B cell (primary cell): ENCODE data around the gene MRNIP. TPM values are rescaled to one million over a fixed set of nuclear protein-coding genes. Genes with fewer than 3 reads are reported as not detected.

Experiments
- ATAC-seq: fragments of 200-7000 bp; cut with Tn5 transposase; one replicate; pipeline ENCODE4 v1.10.0; 2021; ENCODE audit warnings: low read depth, mild to moderate bottlenecking, moderate number of reproducible peaks, moderate library complexity
- CTCF ChIA-PET: fragments of 350-600 bp; sonication (Branson Sonifier 250); formaldehyde crosslinking; loops from one replicate; lab custom pipeline; 2021; ENCODE audit warnings: antibody characterized with exemption, inconsistent platforms; lab: Charles Lee
- POLR2A ChIA-PET: fragments of 350-600 bp; sonication (Branson Sonifier 250); formaldehyde crosslinking; loops from one replicate; lab custom pipeline; 2021; ENCODE audit warnings: antibody characterized with exemption; lab: Charles Lee
- DNase-seq: peaks from one replicate; pipeline ENCODE4 v3.0.0; 2013
- H2AFZ ChIP-seq: 2 replicates; pipeline ENCODE4 v1.6.1; 2012; ENCODE audit warnings: mild to moderate bottlenecking, low read depth, low read length; ENCODE audit not compliant: insufficient read depth, poor library complexity, severe bottlenecking
- H3K27ac ChIP-seq, 2 donors: 1 replicate in 1 of 2; 2 replicates in 1 of 2; pipeline ENCODE4 v1.5.1; 2012 to 2013; ENCODE audit warnings: low read length in 2 of 2, mild to moderate bottlenecking in 2 of 2, moderate library complexity in 1 of 2
- H3K27me3 ChIP-seq, 4 experiments: fragments of 200-600 bp in 1 of 4; sonication (generic) in 1 of 4; replicated peaks in 1 of 4; 1 replicate in 2 of 4; 2 replicates in 2 of 4; pipeline versions ENCODE4 v1.6.1 to v1.7.0; 2013 to 2016; ENCODE audit warnings: low read length in 3 of 4, mild to moderate bottlenecking in 2 of 4, mixed read lengths in 1 of 4, moderate library complexity in 1 of 4; ENCODE audit not compliant: insufficient read depth in 4 of 4, control insufficient read depth in 3 of 4; ENCODE audit errors: control extremely low read depth in 1 of 4
- H3K36me3 ChIP-seq, 2 experiments: replicated peaks in 1 of 2; 1 replicate in 1 of 2; 2 replicates in 1 of 2; pipeline versions ENCODE4 v1.6.1 to v1.7.1; 2013; ENCODE audit warnings: low read length in 1 of 2; ENCODE audit not compliant: insufficient read depth in 2 of 2, control insufficient read depth in 1 of 2; ENCODE audit errors: control extremely low read depth in 1 of 2, extremely low read depth in 1 of 2
- H3K4me1 ChIP-seq, 2 donors: fragments of 200-600 bp in 1 of 2; sonication (generic) in 1 of 2; 1 replicate in 1 of 2; 2 replicates in 1 of 2; pipeline versions ENCODE4 v1.5.1 to v1.6.1; 2013 to 2017; ENCODE audit warnings: low read length in 2 of 2; ENCODE audit not compliant: control insufficient read depth in 2 of 2, insufficient read depth in 2 of 2
- H3K4me2 ChIP-seq: replicated peaks from 2 replicates; pipeline ENCODE3; 2012; ENCODE audit warnings: mild to moderate bottlenecking, low read depth, low read length; ENCODE audit not compliant: poor library complexity, severe bottlenecking
- H3K4me3 ChIP-seq, 5 experiments: fragments of 200-600 bp in 1 of 5; sonication (generic) in 1 of 5; 1 replicate in 3 of 5; 2 replicates in 2 of 5; pipeline versions ENCODE4 v1.5.1 to v1.7.0; 2011 to 2016; ENCODE audit warnings: low read length in 4 of 5, mild to moderate bottlenecking in 4 of 5, low read depth in 2 of 5, control low read depth in 1 of 5, moderate library complexity in 1 of 5; ENCODE audit not compliant: insufficient read depth in 1 of 5; ENCODE audit errors: control extremely low read depth in 1 of 5, extremely low read depth in 1 of 5
- H3K79me2 ChIP-seq: fragments of 200-600 bp; sonication (generic); one replicate; pipeline ENCODE4 v1.6.0; 2016; ENCODE audit warnings: low read length; ENCODE audit not compliant: control insufficient read depth, insufficient read depth
- H3K9ac ChIP-seq: fragments of 200-600 bp; sonication (generic); 2 replicates; pipeline ENCODE4 v1.6.1; 2017; ENCODE audit warnings: mild to moderate bottlenecking, low read length, moderate library complexity
- H3K9me3 ChIP-seq, 3 donors: one replicate each; pipeline versions ENCODE4 v1.6.1 to v1.7.1; 2013; ENCODE audit warnings: low read length in 2 of 3; ENCODE audit not compliant: control insufficient read depth in 2 of 3, insufficient read depth in 1 of 3; ENCODE audit errors: control extremely low read depth in 1 of 3
- H4K20me1 ChIP-seq: 2 replicates; pipeline ENCODE4 v1.6.0; 2012; ENCODE audit warnings: mild to moderate bottlenecking, low read length; ENCODE audit not compliant: insufficient read depth, control insufficient read depth, poor library complexity, severe bottlenecking
- H3K27ac Mint-ChIP-seq: one replicate; pipeline ENCODE4 v1.8.0; 2021; ENCODE audit warnings: mixed read lengths
- H3K27me3 Mint-ChIP-seq: one replicate; pipeline ENCODE4 v1.8.0; 2021; ENCODE audit warnings: mixed read lengths
- H3K4me1 Mint-ChIP-seq: one replicate; pipeline ENCODE4 v1.8.0; 2021; ENCODE audit warnings: mixed read lengths
- H3K4me3 Mint-ChIP-seq: one replicate; pipeline ENCODE4 v1.8.0; 2021; ENCODE audit warnings: mixed read lengths
- H3K9me3 Mint-ChIP-seq: one replicate; pipeline ENCODE4 v1.8.0; 2022; ENCODE audit warnings: mixed read lengths; ENCODE audit not compliant: insufficient read depth
- EZH2 ChIP-seq: IDR thresholded peaks from 2 replicates; pipeline ENCODE4 v1.6.1; 2012; ENCODE audit warnings: borderline replicate concordance, low read depth, mild to moderate bottlenecking, moderate library complexity, low read length; ENCODE audit not compliant: insufficient read depth, poor library complexity, severe bottlenecking
- WGBS: methylation state at CpG from one replicate; pipeline ENCODE4 v1.1.5; 2013; ENCODE audit warnings: missing lambda C conversion rate; ENCODE audit not compliant: insufficient coverage; 5-methylcytosine and 5-hydroxymethylcytosine counted together
- intact Hi-C: fragments of 100-400 bp; cut with micrococcal nuclease; formaldehyde crosslinking; loops from one replicate; pipeline ENCODE4 v1.10.0; 2022
- polyA plus RNA-seq: library from polyadenylated mRNA; depleted of rRNA; stranded (reverse); fragments of >200 nt; gene quantifications from 2 replicates; pipeline ENCODE4 v1.2.3, GENCODE V29; 2012
- small RNA-seq: library from RNA; depleted of rRNA; stranded (forward); fragments of <200 nt; gene quantifications from one replicate; pipeline ENCODE3, GENCODE V24; 2012; ENCODE audit warnings: low replicate concordance, low read depth; ENCODE audit not compliant: insufficient read length
- total RNA-seq, 2 donors: library from RNA; stranded (reverse); fragments of 120-200 nt in 1 of 2; gene quantifications; 1 replicate in 1 of 2; 2 replicates in 1 of 2; pipeline versions ENCODE4 v1.2.3 to v1.2.4, GENCODE V29; 2013 to 2022

The MRNIP gene
- total and polyA plus RNA-seq, 2 donors (not counting 1 experiment from before 2014, with no cell fraction given): 152 to 178 TPM

DNA sequence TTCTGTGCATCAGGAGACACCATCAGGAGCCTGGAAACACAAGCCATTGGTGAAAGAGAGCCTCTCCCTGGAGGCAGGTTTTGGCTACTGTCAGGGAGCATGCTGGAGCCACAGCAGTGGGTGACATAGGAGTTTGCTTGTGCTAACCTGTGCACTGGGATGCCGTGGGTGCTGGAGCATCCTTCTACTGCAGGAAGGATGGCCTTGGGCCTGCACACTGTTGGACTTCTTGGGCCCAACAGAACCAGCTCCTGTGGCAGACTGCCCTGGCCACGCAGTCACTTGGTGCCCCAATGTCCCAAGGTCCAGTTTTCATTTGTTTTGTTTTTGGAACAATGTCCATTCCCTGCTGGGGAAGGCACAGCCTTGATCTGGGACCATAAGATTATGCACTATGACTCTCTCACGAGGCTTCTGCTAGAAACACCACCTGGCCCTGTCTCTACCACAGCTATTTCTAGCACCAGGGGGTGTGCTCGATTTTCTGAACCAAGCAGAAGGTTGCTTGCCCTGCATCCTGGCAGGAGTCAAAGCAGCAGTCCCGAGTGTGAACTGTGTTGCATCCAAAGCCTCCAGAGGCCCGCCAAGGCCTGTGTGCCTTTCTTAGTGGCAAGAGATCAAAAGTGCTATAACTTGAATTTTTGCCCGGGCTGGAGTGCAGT lies 70.3 kb downstream of the MRNIP start:
- ATAC-seq (no peak), DNase-seq (no peak)
- ChIA-PET POLR2A (no interaction called here), CTCF (interaction anchor here (0.6 to 1.3 kb wide), 2 partner anchors 14 to 1057 kb away, joined by 3 to 4 read pairs; no protein-coding TSS in a partner anchor)
- TF ChIP-seq EZH2: no peak
- H3K27ac Mint-ChIP-seq: no peak overlapping the region
- H3K9ac ChIP-seq: no peak overlapping the region
- 69% methylated on average over 7 of the region's 7 CpGs for WGBS
- H3K36me3 ChIP-seq: no peaks in the 10 kb centered on the region
- H3K4me3 ChIP-seq: no peak overlapping the region
- H3K27me3 Mint-ChIP-seq: no peaks in the 10 kb centered on the region
- H3K4me2 ChIP-seq: no peak overlapping the region
- H3K9me3 Mint-ChIP-seq: no peaks in the 10 kb centered on the region
- H2AFZ ChIP-seq: no peak overlapping the region
- no peaks in the 10 kb centered on the region for H4K20me1 ChIP-seq
- H3K4me1 ChIP-seq: peaks cover 0 to 1% of the 10 kb centered on the region in 2 donors
- H3K9me3 ChIP-seq: no peaks in the 10 kb centered on the region
- no peaks in the 10 kb centered on the region for H3K79me2 ChIP-seq
- no peak overlapping the region for H3K4me3 Mint-ChIP-seq
- no peak overlapping the region for H3K27ac ChIP-seq
- peaks cover 4% of the 10 kb centered on the region for H3K4me1 Mint-ChIP-seq
- H3K27me3 ChIP-seq: no peaks in the 10 kb centered on the region
- intact Hi-C loops: no loop called here

Small RNAs within 50 kb of the gene (small RNA-seq; reads per million reads assigned to genes)
- gene MIR1229 (not detected), gene RF00019 (not detected)

Other genes starting within 250 kb of the MRNIP start
- 1,364 and 1,412 TPM in 2 replicates for gene HNRNPH1, start 235.1 kb downstream of the MRNIP start, total RNA-seq
- 471 and 1,102 TPM in 2 replicates for gene HNRNPH1, start 235.1 kb downstream of the MRNIP start, polyA plus RNA-seq
- 0.37 TPM in 1 of 2 replicates, not detected in the other for gene CBY3, start 177.8 kb downstream of the MRNIP start, total RNA-seq
- 0.13 and 0.20 TPM in 2 replicates for gene CBY3, start 177.8 kb downstream of the MRNIP start, polyA plus RNA-seq
- 179 and 206 TPM in 2 replicates for gene CANX, start 159.8 kb downstream of the MRNIP start, total RNA-seq
- gene CANX, start 159.8 kb downstream of the MRNIP start, polyA plus RNA-seq: 21.0 and 29.7 TPM in 2 replicates
- gene MAML1, start 126.0 kb downstream of the MRNIP start, total RNA-seq: 50.6 and 57.6 TPM in 2 replicates
- 9.0 and 12.0 TPM in 2 replicates for gene MAML1, start 126.0 kb downstream of the MRNIP start, polyA plus RNA-seq
- gene LTC4S, start 64.8 kb downstream of the MRNIP start, total RNA-seq: 3.7 and 3.8 TPM in 2 replicates
- 0.40 and 1.5 TPM in 2 replicates for gene LTC4S, start 64.8 kb downstream of the MRNIP start, polyA plus RNA-seq
- gene MGAT4B, start 52.0 kb downstream of the MRNIP start, total RNA-seq: 139 and 165 TPM in 2 replicates
- 105 and 118 TPM in 2 replicates for gene MGAT4B, start 52.0 kb downstream of the MRNIP start, polyA plus RNA-seq
- 400 and 451 TPM in 2 replicates for gene SQSTM1, start 37.9 kb downstream of the MRNIP start, total RNA-seq
- 72.2 and 175 TPM in 2 replicates for gene SQSTM1, start 37.9 kb downstream of the MRNIP start, polyA plus RNA-seq
- 144 and 149 TPM in 2 replicates for gene TBC1D9B, start 49.1 kb upstream of the MRNIP start, total RNA-seq
- gene TBC1D9B, start 49.1 kb upstream of the MRNIP start, polyA plus RNA-seq: 122 and 143 TPM in 2 replicates
- gene RNF130, start 212.9 kb upstream of the MRNIP start, total RNA-seq: 25.8 and 28.4 TPM in 2 replicates
- 14.7 and 18.1 TPM in 2 replicates for gene RNF130, start 212.9 kb upstream of the MRNIP start, polyA plus RNA-seq